ENCODE measurements around the gene MRPL42.

DNA sequence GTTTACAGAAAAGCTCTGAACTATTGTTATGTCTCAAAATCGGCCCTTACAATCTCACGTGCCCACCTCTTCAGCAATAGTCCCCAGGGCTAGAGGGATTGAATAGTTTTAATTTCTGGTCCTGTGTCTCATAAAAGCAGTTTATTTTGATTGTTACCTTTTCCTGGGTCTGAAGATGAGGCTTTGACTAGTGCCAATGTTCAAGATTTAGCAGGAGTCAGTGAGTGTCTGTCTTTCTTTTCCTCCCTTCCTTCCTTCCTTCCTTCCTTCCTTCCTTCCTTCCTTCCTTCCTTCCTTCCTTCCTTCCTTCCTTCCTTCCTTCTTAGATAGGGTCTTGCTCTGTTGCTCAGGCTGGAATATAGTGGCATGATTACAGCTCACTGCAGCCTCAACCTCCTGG, 80.5 kb downstream of the MRPL42 start:
- no peak for TF ChIP-seq POLR2A (IDR thresholded peaks at IDR 0.05)
- TF ChIP-seq, protein P1, sequence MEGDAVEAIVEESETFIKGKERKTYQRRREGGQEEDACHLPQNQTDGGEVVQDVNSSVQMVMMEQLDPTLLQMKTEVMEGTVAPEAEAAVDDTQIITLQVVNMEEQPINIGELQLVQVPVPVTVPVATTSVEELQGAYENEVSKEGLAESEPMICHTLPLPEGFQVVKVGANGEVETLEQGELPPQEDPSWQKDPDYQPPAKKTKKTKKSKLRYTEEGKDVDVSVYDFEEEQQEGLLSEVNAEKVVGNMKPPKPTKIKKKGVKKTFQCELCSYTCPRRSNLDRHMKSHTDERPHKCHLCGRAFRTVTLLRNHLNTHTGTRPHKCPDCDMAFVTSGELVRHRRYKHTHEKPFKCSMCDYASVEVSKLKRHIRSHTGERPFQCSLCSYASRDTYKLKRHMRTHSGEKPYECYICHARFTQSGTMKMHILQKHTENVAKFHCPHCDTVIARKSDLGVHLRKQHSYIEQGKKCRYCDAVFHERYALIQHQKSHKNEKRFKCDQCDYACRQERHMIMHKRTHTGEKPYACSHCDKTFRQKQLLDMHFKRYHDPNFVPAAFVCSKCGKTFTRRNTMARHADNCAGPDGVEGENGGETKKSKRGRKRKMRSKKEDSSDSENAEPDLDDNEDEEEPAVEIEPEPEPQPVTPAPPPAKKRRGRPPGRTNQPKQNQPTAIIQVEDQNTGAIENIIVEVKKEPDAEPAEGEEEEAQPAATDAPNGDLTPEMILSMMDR (IDR thresholded peaks at IDR 0.05), result no peak

All from heart left ventricle (tissue), 13 donors.